Rectal smooth muscle tissue (tissue), 1 donor: ENCODE measurements around the gene DCLK1.

Experiments
- H3K27ac ChIP-seq: one replicate; pipeline ENCODE4 v1.7.0; 2013; ENCODE audit warnings: low read depth, low read length, inconsistent platforms
- H3K27me3 ChIP-seq: one replicate; pipeline ENCODE4 v1.7.0; 2013; ENCODE audit warnings: low read length; ENCODE audit not compliant: control insufficient read depth, insufficient read depth
- H3K36me3 ChIP-seq: one replicate; pipeline ENCODE4 v1.7.0; 2013; ENCODE audit warnings: low read length; ENCODE audit not compliant: control insufficient read depth, insufficient read depth
- H3K4me1 ChIP-seq: one replicate; pipeline ENCODE4 v1.7.0; 2013; ENCODE audit warnings: low read length; ENCODE audit not compliant: control insufficient read depth, insufficient read depth
- H3K4me3 ChIP-seq: one replicate; pipeline ENCODE4 v1.7.0; 2013; ENCODE audit warnings: low read length
- H3K9ac ChIP-seq: one replicate; pipeline ENCODE4 v1.7.0; 2013; ENCODE audit warnings: low read length

Gene DCLK1

GRCh38 chr13:35797991-35798390, 333.2 kb downstream of the DCLK1 start:
- H3K9ac ChIP-seq: no peak overlapping the region
- no peak overlapping the region for H3K4me3 ChIP-seq
- H3K27ac ChIP-seq: no peak overlapping the region
- peaks cover 11% of the 10 kb centered on the region for H3K4me1 ChIP-seq
- H3K36me3 ChIP-seq: no peaks in the 10 kb centered on the region
- H3K27me3 ChIP-seq: no peaks in the 10 kb centered on the region

GRCh38 chr13:35797244-35797643, 333.9 kb downstream of the DCLK1 start:
- Histone ChIP-seq H3K4me1 (peaks cover 11% of the 10 kb centered on the region), H3K27me3 (no peaks in the 10 kb centered on the region), H3K36me3 (no peaks in the 10 kb centered on the region), H3K27ac (no peak overlapping the region), H3K4me3 (no peak overlapping the region), H3K9ac (no peak overlapping the region)

DNA sequence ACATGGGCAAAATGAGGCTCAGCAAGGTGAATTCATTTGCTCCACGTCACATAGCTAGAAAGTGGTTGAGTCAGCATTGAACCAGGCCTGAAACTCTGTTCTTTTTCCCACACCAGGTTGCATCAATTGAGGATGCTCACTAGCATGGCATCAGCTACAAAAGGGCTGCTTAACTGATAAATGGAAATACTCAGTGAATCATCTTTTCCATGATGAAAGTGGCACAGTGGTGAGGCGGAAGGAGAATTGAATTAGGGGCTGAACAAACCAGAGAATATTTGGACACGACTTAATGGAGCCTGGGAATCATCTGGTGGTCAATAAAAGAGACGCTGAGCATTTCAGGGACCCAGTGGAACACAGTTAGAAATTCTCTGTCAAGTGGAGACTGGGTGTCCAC, 334.6 kb downstream of the DCLK1 start:
- H3K9ac ChIP-seq: no peak overlapping the region
- H3K4me1 ChIP-seq: peaks cover 11% of the 10 kb centered on the region
- H3K36me3 ChIP-seq: no peaks in the 10 kb centered on the region
- H3K27ac ChIP-seq: no peak overlapping the region
- H3K4me3 ChIP-seq: no peak overlapping the region
- H3K27me3 ChIP-seq: no peaks in the 10 kb centered on the region

DNA sequence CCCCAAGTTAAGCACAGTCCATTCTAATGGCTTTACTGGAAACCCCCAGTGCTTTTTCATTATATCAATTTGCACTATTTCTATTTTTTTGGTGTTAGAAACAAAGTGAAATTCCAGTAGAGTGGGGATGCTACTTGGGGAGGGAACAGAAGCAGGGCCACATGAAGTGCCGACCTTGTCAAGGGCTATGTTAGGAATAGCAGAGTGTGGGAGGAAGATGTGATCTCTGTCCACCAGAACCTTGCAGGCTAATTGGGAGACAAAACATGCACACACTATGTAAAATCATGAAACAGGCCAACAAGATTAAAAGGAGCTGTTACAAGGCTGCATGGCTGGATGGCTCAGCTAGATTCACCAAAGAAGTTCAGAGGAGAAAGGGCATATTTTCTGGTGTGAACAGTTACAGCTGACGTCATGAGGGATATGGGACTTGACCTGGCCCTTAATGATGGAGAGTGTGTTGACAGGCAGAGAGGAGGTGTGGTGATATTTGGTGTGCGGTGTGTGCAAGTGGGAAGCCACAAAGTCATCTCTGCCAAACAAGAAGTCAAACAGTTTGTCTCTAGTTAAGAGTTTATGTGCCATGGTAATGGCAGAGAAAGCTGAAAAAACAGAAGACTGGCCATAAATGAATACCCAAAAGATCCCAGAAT, 336.3 kb downstream of the DCLK1 start:
- H3K36me3 ChIP-seq: no peaks in the 10 kb centered on the region
- no peaks in the 10 kb centered on the region for H3K27me3 ChIP-seq
- no peak overlapping the region for H3K9ac ChIP-seq
- no peak overlapping the region for H3K27ac ChIP-seq
- no peak overlapping the region for H3K4me3 ChIP-seq
- H3K4me1 ChIP-seq: peaks cover 11% of the 10 kb centered on the region

DNA sequence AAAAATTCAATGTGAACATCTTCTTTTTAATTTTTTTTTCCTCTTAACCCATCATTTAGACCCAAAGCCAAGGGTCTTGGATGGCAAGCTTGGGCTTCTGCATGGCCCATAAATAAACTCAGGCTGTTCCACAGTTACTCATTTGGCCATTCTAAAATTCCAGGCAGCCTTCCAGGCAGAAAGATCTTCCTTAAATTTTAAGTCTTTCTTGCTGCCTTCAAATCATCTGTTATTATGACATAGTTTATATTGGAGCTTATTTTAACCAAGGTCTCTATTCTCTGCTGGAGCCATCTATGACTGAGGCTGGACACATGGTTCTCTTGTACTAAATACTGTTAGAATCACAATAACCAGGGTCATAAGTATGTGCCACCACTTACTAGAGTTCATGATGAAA, 337.4 kb downstream of the DCLK1 start:
- H3K27ac ChIP-seq: no peak overlapping the region
- no peaks in the 10 kb centered on the region for H3K27me3 ChIP-seq
- H3K9ac ChIP-seq: no peak overlapping the region

DNA sequence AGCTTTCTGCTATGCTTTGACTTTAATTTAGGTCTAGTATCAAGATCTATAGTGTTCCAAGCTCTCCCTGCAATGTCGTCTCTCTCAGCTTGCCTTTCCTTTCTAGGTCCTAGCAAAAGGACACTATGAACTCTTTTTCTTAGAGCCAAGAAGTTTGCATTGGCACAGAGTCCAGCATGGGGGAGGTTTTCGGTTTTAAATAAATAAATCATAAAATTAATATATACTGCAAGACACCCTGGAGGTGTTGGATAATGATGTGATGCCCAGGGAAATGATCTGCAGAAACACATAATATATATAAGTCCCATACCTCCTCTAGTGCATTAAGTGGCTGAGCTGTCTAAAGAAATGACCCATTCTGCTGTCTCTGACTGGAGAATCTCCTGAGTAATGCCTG, 338.3 kb downstream of the DCLK1 start:
- Histone ChIP-seq H3K9ac (no peak overlapping the region), H3K27ac (no peak overlapping the region), H3K36me3 (no peaks in the 10 kb centered on the region), H3K4me1 (peaks cover 11% of the 10 kb centered on the region), H3K27me3 (no peaks in the 10 kb centered on the region), H3K4me3 (no peak overlapping the region)

More for the DNA sequence above, 337.4 kb downstream of the DCLK1 start:
- Histone ChIP-seq H3K36me3 (no peaks in the 10 kb centered on the region), H3K4me3 (no peak overlapping the region), H3K4me1 (peaks cover 11% of the 10 kb centered on the region)

DNA sequence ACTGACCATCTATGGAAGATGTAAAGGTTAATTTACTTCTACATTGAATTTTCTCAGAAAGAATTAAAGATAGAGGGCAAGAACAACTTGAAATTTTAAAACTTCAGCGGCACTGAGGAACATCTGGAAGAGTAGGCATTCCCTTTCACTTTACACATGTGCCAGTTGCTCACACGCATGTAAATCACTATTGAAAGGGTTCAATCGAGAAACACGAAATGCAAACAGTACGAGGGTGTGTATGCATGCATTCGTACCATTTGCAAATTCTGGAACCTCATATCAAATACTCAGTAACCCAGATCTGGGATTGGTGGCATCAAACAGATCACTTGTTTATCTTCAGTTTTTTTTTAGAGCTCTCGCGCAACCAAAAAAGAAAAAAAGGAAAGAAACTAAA, 339.2 kb downstream of the DCLK1 start:
- Histone ChIP-seq H3K27ac (no peak overlapping the region), H3K4me1 (peaks cover 11% of the 10 kb centered on the region)

DNA sequence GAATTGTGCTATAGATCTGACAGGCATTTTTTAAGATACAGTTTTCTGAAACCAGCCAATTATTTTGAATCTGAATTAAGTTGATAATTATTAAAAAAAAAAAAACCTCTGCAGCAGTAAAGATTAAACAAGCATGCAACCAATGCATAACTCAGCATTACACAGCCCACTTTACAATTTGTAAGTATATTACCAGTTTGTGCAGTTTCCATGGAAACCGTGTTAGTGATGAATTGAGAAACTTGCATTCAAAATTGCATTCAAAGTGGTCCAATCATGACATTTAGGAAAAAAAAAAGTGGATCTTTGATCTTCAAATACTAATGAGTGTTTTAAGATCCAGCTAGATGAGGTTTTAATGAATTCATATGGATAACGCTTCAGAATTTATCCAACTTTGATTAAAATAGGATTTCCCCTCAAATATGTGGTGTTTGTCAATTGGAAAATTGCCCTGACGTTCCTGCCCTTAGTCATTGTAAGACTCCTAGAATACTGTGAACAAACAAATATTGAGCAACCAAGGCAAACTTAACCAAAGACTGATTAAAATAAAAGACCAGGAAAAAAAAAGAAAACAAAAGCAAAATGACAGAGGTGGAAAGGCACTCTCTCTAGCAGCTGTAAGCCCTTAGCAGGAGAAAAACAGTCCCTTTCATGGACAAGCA, 339.9 kb downstream of the DCLK1 start:
- Histone ChIP-seq H3K36me3 (no peaks in the 10 kb centered on the region), H3K4me1 (peaks cover 11% of the 10 kb centered on the region), H3K9ac (no peak overlapping the region), H3K27me3 (no peaks in the 10 kb centered on the region), H3K4me3 (no peak overlapping the region), H3K27ac (no peak overlapping the region)

More for the DNA sequence above, 339.2 kb downstream of the DCLK1 start:
- no peak overlapping the region for H3K9ac ChIP-seq
- no peak overlapping the region for H3K4me3 ChIP-seq
- no peaks in the 10 kb centered on the region for H3K36me3 ChIP-seq
- H3K27me3 ChIP-seq: no peaks in the 10 kb centered on the region

GRCh38 chr13:35789335-35790165, 341.6 kb downstream of the DCLK1 start:
- Histone ChIP-seq H3K36me3 (no peaks in the 10 kb centered on the region), H3K4me3 (no peak overlapping the region), H3K27ac (no peak overlapping the region), H3K4me1 (peaks cover 11% of the 10 kb centered on the region), H3K9ac (no peak overlapping the region), H3K27me3 (no peaks in the 10 kb centered on the region)

GRCh38 chr13:35787937-35788336, 343.2 kb downstream of the DCLK1 start:
- H3K4me3 ChIP-seq: no peak overlapping the region
- H3K36me3 ChIP-seq: no peaks in the 10 kb centered on the region
- no peaks in the 10 kb centered on the region for H3K27me3 ChIP-seq
- no peak overlapping the region for H3K9ac ChIP-seq
- H3K4me1 ChIP-seq: no peaks in the 10 kb centered on the region
- no peak overlapping the region for H3K27ac ChIP-seq

DNA sequence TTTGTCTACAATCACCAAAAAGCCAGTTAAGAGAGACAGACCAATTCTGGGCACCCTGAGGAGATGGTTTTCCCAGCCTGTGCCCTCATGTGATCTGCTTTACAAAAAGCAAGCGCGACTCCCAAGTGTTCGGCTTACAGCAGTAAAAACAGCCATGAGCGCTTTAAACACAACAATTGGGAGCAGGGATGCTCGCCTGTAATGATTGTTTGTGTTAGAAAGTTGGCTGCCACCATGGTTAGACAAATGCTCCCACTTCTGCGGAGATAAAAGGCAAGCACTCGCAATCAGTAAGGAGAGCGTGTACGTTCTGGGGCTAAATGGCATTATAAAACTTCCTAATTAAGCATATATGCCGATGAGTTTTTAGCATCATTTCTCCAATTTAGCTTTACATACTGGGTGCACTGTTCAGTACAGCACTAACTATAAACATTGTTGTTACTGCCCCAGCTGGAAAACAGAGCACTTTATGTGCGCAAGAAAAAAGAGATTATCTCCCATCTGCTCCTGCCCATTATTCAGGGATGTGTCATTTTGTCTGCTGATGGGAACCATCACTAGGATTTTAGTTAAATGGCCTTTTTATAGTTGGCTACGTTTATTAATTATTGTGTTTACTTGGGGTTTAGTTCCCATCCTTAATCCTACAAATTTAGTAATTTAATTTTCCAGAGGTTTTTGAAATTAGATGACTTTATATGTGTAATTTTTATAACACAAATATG, 345.4 kb downstream of the DCLK1 start:
- Histone ChIP-seq H3K4me3 (no peak overlapping the region), H3K27ac (no peak overlapping the region), H3K36me3 (no peaks in the 10 kb centered on the region), H3K9ac (no peak overlapping the region), H3K4me1 (peaks cover 5% of the 10 kb centered on the region), H3K27me3 (no peaks in the 10 kb centered on the region)

DNA sequence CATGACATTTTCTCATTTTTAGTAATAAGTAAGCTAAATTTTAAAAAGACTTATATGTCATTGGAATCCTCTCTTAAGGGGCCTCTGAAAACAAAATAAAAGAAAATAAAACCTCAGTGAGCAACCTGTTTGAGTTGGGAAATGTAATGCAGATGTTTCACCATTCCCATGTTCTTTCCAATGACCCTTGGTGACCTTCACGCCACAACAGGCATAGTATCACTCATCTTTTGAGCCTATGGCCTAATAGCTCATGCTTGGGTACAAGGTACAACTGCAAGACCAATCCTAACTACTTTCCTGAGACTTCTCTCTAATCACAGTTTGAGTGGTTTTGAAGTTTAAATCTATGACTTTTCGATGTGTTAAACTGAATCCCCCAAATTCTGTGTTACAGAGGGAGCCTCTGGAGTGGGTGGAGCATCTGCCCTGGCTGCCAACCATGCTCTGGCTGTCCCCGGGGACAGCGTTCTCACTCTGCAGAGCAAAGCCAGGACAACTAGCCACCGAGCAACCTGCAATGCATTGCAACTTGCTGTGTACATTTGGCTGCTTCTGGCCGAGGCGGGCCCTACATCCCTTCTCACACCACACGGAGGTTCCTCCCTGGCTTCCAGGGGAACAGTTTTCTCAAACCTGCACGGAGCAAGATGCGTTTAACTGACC, 346.8 kb downstream of the DCLK1 start:
- H3K4me3 ChIP-seq: no peak overlapping the region
- no peaks in the 10 kb centered on the region for H3K36me3 ChIP-seq
- H3K9ac ChIP-seq: no peak overlapping the region
- H3K27ac ChIP-seq: no peak overlapping the region
- no peaks in the 10 kb centered on the region for H3K27me3 ChIP-seq
- peaks cover 5% of the 10 kb centered on the region for H3K4me1 ChIP-seq
